ENCODE measurements around the gene KIF18B.

- TF ChIP-seq CTCF (IDR thresholded peaks at IDR 0.05; ENCODE audit: insufficient read depth, low read length) (no peak), POLR2AphosphoS5 (IDR thresholded peaks at IDR 0.05; ENCODE audit: low read depth) (no peak)
Observed at GRCh38 chr17:44977814-44978550, 30.4 kb upstream of the KIF18B start.

Data from HL-60 (cell line).